Caco-2 (cell line): ENCODE data around the gene OMP. TPM values are rescaled to one million over a fixed set of nuclear protein-coding genes. Genes with fewer than 3 reads are reported as not detected.
A peak's percentile ranks its signal among the peaks of the same experiment; 100 is the strongest.

Source experiments
- BruUV-seq: library from RNA; stranded (reverse); fragments of 400-500 nt; replicated peaks from 2 replicates; lab custom pipeline; 2021; lab: Mats Ljungman, UMichigan
- CTCF ChIA-PET: fragments of 300-600 bp; sonication (Branson Sonifier 250); formaldehyde crosslinking; loops from one replicate; lab custom pipeline; 2022; ENCODE audit warnings: antibody characterized with exemption; lab: Charles Lee
- POLR2A ChIA-PET: fragments of 300-600 bp; sonication (Branson Sonifier 250); formaldehyde crosslinking; loops from one replicate; lab custom pipeline; 2022; ENCODE audit warnings: antibody characterized with exemption; lab: Charles Lee
- DNase-seq, 2 experiments: peaks; one replicate each; pipeline versions ENCODE4 v3.0.0 to v3.0.0-alpha.2; 2020 to 2022
- H3K27me3 ChIP-seq: replicated peaks from 2 replicates; pipeline ENCODE4 v1.6.0; 2011; ENCODE audit warnings: low read length; ENCODE audit not compliant: control insufficient read depth, insufficient read depth
- H3K36me3 ChIP-seq: 2 replicates; pipeline ENCODE4 v1.5.1; 2011; ENCODE audit warnings: low read length; ENCODE audit not compliant: control insufficient read depth, insufficient read depth
- H3K4me1 ChIP-seq: fragments of 250-450 bp; sonication (Bioruptor Pico); 2 replicates; pipeline ENCODE4 v1.5.1; 2020; ENCODE audit warnings: mild to moderate bottlenecking
- H3K4me3 ChIP-seq: 2 replicates; pipeline ENCODE4 v1.5.1; 2011; ENCODE audit warnings: low read depth, mild to moderate bottlenecking, control low read depth, low read length
- H3K9me3 ChIP-seq: fragments of 250-450 bp; sonication (Bioruptor Pico); 2 replicates; pipeline ENCODE4 v1.5.1; 2020; ENCODE audit warnings: mild to moderate bottlenecking, moderate library complexity
- H3K27ac Mint-ChIP-seq: one replicate; pipeline ENCODE4 v1.8.0; 2022; ENCODE audit warnings: mixed read lengths; ENCODE audit not compliant: unreplicated experiment
- H3K27me3 Mint-ChIP-seq: one replicate; pipeline ENCODE4 v1.8.0; 2022; ENCODE audit warnings: mixed read lengths; ENCODE audit not compliant: insufficient read depth, unreplicated experiment
- H3K36me3 Mint-ChIP-seq: one replicate; pipeline ENCODE4 v1.8.0; 2022; ENCODE audit warnings: mild to moderate bottlenecking, mixed read lengths; ENCODE audit not compliant: insufficient read depth, unreplicated experiment
- H3K4me1 Mint-ChIP-seq: one replicate; pipeline ENCODE4 v1.8.0; 2022; ENCODE audit warnings: low read depth, mixed read lengths; ENCODE audit not compliant: unreplicated experiment
- H3K4me3 Mint-ChIP-seq: one replicate; pipeline ENCODE4 v1.8.0; 2022; ENCODE audit warnings: mild to moderate bottlenecking, moderate library complexity, mixed read lengths; ENCODE audit not compliant: unreplicated experiment
- H3K9me3 Mint-ChIP-seq: one replicate; pipeline ENCODE4 v1.8.0; 2022; ENCODE audit warnings: mixed read lengths; ENCODE audit not compliant: unreplicated experiment
- intact Hi-C: fragments of 100-400 bp; cut with micrococcal nuclease; formaldehyde crosslinking; loops from one replicate; pipeline ENCODE4 v1.10.0; 2022; ENCODE audit not compliant: unreplicated experiment
- total RNA-seq: library from RNA; stranded (reverse); gene quantifications from 2 replicates; pipeline ENCODE4 v1.2.3, GENCODE V29; 2022
- TF ChIP-seq, protein P1 (sequence below), 2 experiments: fragments of 200-600 bp in 1 of 2; IDR thresholded peaks; 1 replicate in 1 of 2; 2 replicates in 1 of 2; pipeline versions ENCODE4 v1.5.1 to v1.8.0; 2011 to 2022; ENCODE audit warnings: antibody characterized with exemption in 1 of 2, control low read depth in 1 of 2, inconsistent platforms in 1 of 2, low read depth in 1 of 2, low read length in 1 of 2, mild to moderate bottlenecking in 1 of 2, moderate library complexity in 1 of 2; ENCODE audit not compliant: insufficient read depth in 1 of 2, severe bottlenecking in 1 of 2, unreplicated experiment in 1 of 2

OMP gene
- total RNA-seq, 1 experiment from 2014 or later, result 0.70 TPM

DNA sequence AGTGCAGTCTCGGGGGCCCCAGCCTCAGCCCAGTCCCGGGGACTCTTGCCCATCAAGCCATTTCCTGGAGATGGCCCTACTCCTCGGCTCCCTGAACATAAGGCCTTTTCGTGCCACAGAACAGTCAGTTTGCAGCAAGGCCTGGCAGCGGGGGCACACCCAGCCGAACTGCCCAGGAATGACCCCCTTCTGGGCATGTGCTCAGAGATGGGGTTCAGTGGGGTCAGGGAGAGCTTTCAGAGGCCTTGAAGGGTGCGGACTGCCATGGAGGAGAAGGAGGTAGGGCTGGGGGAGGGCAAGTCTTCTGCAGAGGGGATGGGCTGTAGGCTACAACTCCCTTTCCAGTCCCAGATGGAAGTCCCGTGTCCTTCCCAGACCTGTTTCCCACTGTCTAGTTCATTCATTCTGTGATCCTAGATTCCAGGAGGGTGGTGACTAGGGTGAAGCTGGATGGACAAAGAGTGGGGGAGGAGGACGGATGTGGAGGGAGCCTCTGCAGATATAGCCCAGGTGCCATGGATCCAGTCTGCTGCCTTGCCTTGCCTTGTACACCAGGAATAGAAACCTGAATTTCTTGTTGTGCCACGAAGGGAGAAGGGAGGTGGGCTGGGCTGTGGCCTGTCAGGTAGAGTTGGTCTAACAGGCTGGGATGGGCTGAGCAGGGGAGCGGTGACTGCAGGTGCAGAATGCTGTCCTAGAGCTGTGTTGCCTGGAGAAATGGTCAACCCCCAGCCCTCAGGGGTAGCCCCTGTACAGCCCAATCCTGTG, 14.2 kb upstream of the OMP start:
- Histone ChIP-seq H3K36me3 (no peaks in the 10 kb centered on the region), H3K4me1 (peaks cover 21% of the 10 kb centered on the region), H3K27me3 (no peaks in the 10 kb centered on the region), H3K4me3 (no peak overlapping the region), H3K9me3 (no peaks in the 10 kb centered on the region)
- Mint-ChIP-seq H3K9me3 (no peaks in the 10 kb centered on the region), H3K36me3 (no peaks in the 10 kb centered on the region), H3K4me1 (peaks cover 21% of the 10 kb centered on the region), H3K4me3 (no peak overlapping the region), H3K27ac (no peak overlapping the region), H3K27me3 (no peaks in the 10 kb centered on the region)
- POLR2A ChIA-PET, result interaction anchor here (0.6 kb wide), 1 partner anchor 41 kb away, joined by 3 read pairs; no protein-coding TSS in a partner anchor
- peak; percentile 72 to 73 for DNase-seq
- TF ChIP-seq, protein P1, sequence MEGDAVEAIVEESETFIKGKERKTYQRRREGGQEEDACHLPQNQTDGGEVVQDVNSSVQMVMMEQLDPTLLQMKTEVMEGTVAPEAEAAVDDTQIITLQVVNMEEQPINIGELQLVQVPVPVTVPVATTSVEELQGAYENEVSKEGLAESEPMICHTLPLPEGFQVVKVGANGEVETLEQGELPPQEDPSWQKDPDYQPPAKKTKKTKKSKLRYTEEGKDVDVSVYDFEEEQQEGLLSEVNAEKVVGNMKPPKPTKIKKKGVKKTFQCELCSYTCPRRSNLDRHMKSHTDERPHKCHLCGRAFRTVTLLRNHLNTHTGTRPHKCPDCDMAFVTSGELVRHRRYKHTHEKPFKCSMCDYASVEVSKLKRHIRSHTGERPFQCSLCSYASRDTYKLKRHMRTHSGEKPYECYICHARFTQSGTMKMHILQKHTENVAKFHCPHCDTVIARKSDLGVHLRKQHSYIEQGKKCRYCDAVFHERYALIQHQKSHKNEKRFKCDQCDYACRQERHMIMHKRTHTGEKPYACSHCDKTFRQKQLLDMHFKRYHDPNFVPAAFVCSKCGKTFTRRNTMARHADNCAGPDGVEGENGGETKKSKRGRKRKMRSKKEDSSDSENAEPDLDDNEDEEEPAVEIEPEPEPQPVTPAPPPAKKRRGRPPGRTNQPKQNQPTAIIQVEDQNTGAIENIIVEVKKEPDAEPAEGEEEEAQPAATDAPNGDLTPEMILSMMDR (IDR thresholded peaks at IDR 0.05; ENCODE audit: insufficient read depth in 1 of 2, low read depth in 1 of 2, low read length in 1 of 2, severe bottlenecking in 1 of 2, unreplicated experiment in 1 of 2), result no peak
- intact Hi-C loops, result no loop called here
- CTCF ChIA-PET, result interaction anchor here (1.0 to 4.6 kb wide), 2 partner anchors 40 to 43 kb away, joined by 5 to 380 read pairs; no protein-coding TSS in a partner anchor
- BruUV-seq, result no TSS peak

DNA sequence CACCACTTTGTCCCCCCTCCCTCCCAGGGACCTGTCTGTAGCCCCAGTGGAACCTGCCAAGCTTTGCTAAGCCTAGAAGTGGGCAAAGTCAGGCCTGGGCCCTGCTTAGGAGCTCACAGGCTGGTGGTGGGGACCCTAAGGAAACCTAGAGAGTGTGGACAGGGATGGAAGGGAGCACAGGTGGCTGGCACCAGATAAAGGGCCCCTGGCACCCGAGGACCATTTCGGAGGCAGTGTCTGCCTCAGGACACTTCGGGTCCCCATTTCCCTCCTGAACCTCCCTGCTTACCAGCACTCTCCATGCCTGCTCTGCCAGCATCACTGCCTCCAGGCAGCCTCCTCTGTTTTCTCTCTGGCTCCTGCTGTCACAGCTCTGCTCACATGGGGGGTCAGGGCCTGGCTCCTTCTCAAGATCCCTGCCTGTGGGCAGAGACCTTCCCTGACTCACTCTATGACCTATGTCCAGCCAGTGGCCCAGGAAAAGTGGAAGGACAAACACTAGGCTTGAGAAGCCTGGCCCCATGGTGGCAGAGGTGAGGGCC, 13.6 kb upstream of the OMP start:
- H3K27me3 Mint-ChIP-seq, result no peaks in the 10 kb centered on the region
- Histone ChIP-seq H3K9me3 (no peaks in the 10 kb centered on the region), H3K4me3 (no peak overlapping the region), H3K27me3 (no peaks in the 10 kb centered on the region), H3K4me1 (peaks cover 21% of the 10 kb centered on the region), H3K36me3 (no peaks in the 10 kb centered on the region)
- intact Hi-C loops, result no loop called here
- no peak overlapping the region for H3K27ac Mint-ChIP-seq
- CTCF ChIA-PET, result interaction anchor here (0.8 to 4.6 kb wide), 5 partner anchors 14 to 53 kb away, joined by 3 to 380 read pairs (median 5); partner anchors contain the start of gene CAPN5
- TF ChIP-seq, protein P1 (IDR thresholded peaks at IDR 0.05; ENCODE audit: insufficient read depth in 1 of 2, low read depth in 1 of 2, low read length in 1 of 2, severe bottlenecking in 1 of 2, unreplicated experiment in 1 of 2), result no peak
- no peaks in the 10 kb centered on the region for H3K9me3 Mint-ChIP-seq
- peaks cover 21% of the 10 kb centered on the region for H3K4me1 Mint-ChIP-seq
- no peak overlapping the region for H3K4me3 Mint-ChIP-seq
- DNase-seq, result no peak
- no TSS peak for BruUV-seq
- H3K36me3 Mint-ChIP-seq, result no peaks in the 10 kb centered on the region
- POLR2A ChIA-PET, result interaction anchor here (0.6 kb wide), 1 partner anchor 42 kb away, joined by 3 read pairs; no protein-coding TSS in a partner anchor

DNA sequence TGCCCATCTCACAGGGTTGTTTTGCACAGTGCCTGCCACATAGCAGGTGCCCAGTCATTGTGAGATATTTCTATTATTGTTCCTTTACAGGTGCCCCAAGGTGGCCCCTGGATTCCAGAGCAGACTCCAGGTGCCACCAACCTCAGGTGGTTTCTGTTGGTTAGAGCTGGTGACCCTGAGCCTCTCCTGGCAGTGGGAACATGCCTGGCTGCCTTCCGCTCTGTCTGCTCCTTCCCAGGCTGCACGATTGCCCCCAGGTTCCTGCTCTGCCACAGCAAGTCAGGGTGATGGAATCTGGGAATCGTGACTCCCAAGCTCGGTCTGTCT, 12.6 kb upstream of the OMP start:
- H3K4me1 Mint-ChIP-seq, result peaks cover 21% of the 10 kb centered on the region
- POLR2A ChIA-PET, result no interaction called here

More for the DNA sequence above, 12.6 kb upstream of the OMP start:
- H3K9me3 Mint-ChIP-seq, result no peaks in the 10 kb centered on the region
- peaks cover 21% of the 10 kb centered on the region for H3K4me1 ChIP-seq
- no TSS peak for BruUV-seq
- H3K9me3 ChIP-seq, result no peaks in the 10 kb centered on the region
- CTCF ChIA-PET, result interaction anchor here (0.6 to 4.6 kb wide), 9 partner anchors 15 to 368 kb away, joined by 3 to 380 read pairs (median 9); partner anchors contain the start of gene CAPN5
- no peaks in the 10 kb centered on the region for H3K27me3 Mint-ChIP-seq
- H3K27ac Mint-ChIP-seq, result no peak overlapping the region
- H3K4me3 Mint-ChIP-seq, result no peak overlapping the region
- TF ChIP-seq, protein P1 (IDR thresholded peaks at IDR 0.05; ENCODE audit: insufficient read depth in 1 of 2, low read depth in 1 of 2, low read length in 1 of 2, severe bottlenecking in 1 of 2, unreplicated experiment in 1 of 2), result no peak
- H3K36me3 Mint-ChIP-seq, result no peaks in the 10 kb centered on the region
- H3K36me3 ChIP-seq, result no peaks in the 10 kb centered on the region
- H3K4me3 ChIP-seq, result no peak overlapping the region
- no peak for DNase-seq
- intact Hi-C loops, result loop anchor here (5.0 kb wide), 1 partner anchor 358 kb away; no protein-coding TSS in a partner anchor
- H3K27me3 ChIP-seq, result no peaks in the 10 kb centered on the region
